IMR-90 (cell line): Measurements from ENCODE around the gene KCNK10. TPM values are rescaled to one million over a fixed set of nuclear protein-coding genes. Genes with fewer than 3 reads are reported as not detected.

Source experiments
- ATAC-seq: fragments of 200-7000 bp; cut with Tn5 transposase; 2 replicates; pipeline ENCODE4 v1.9.1; 2020; ENCODE audit warnings: low read depth, mild to moderate bottlenecking, moderate library complexity
- BruUV-seq: library from RNA; stranded (reverse); fragments of 400-500 nt; replicated peaks from 2 replicates; lab custom pipeline; 2021; lab: Mats Ljungman, UMichigan
- CTCF ChIA-PET: fragments of 300-600 bp; formaldehyde crosslinking; extraction: SDS; loops from one replicate; lab custom pipeline; 2021; ENCODE audit warnings: antibody characterized with exemption; lab: Yijun Ruan, JAX
- POLR2A ChIA-PET: fragments of 300-600 bp; sonication (Branson Sonifier 250); formaldehyde crosslinking; loops from one replicate; lab custom pipeline; 2022; ENCODE audit warnings: antibody characterized with exemption; ENCODE audit not compliant: unreplicated experiment; lab: Charles Lee
- DNase-seq: peaks from one replicate; pipeline ENCODE4 v3.0.0; 2013
- H2AFZ ChIP-seq: replicated peaks from 2 replicates; pipeline ENCODE3; 2013; ENCODE audit warnings: low read length, mild to moderate bottlenecking; ENCODE audit not compliant: poor library complexity
- H2AK5ac ChIP-seq: 2 replicates; pipeline ENCODE4 v1.6.1; 2013; ENCODE audit warnings: low read depth, low read length, inconsistent platforms
- H2AK9ac ChIP-seq: replicated peaks from 2 replicates; pipeline ENCODE3; 2013; ENCODE audit warnings: mild to moderate bottlenecking, low read depth, low read length, moderate library complexity; ENCODE audit not compliant: poor library complexity
- H2BK120ac ChIP-seq: 2 replicates; pipeline ENCODE4 v1.6.1; 2013; ENCODE audit warnings: low read depth, low read length, inconsistent platforms
- H2BK15ac ChIP-seq: 3 replicates; pipeline ENCODE4 v1.6.1; 2013; ENCODE audit warnings: low read depth, low read length, inconsistent platforms
- H2BK20ac ChIP-seq: 2 replicates; pipeline ENCODE4 v1.6.1; 2013; ENCODE audit warnings: low read depth, mild to moderate bottlenecking, inconsistent platforms, low read length, moderate library complexity
- H2BK5ac ChIP-seq: 2 replicates; pipeline ENCODE4 v1.6.1; 2013; ENCODE audit warnings: mild to moderate bottlenecking, low read depth, low read length, inconsistent platforms; ENCODE audit not compliant: poor library complexity, severe bottlenecking
- H3K14ac ChIP-seq: replicated peaks from 2 replicates; pipeline ENCODE4 v1.6.1; 2013; ENCODE audit warnings: low read depth, low read length, inconsistent platforms
- H3K18ac ChIP-seq: 2 replicates; pipeline ENCODE4 v1.6.1; 2013; ENCODE audit warnings: low read depth, low read length, control low read depth
- H3K23ac ChIP-seq: 2 replicates; pipeline ENCODE4 v1.6.1; 2013; ENCODE audit warnings: low read depth, low read length, inconsistent platforms
- H3K27ac ChIP-seq: 2 replicates; pipeline ENCODE4 v1.5.1; 2013; ENCODE audit warnings: mild to moderate bottlenecking, control low read depth, low read length; ENCODE audit not compliant: insufficient read depth
- H3K27me3 ChIP-seq: 2 replicates; pipeline ENCODE4 v1.6.1; 2013; ENCODE audit warnings: low read length; ENCODE audit not compliant: control insufficient read depth, insufficient read depth
- H3K36me3 ChIP-seq: 2 replicates; pipeline ENCODE4 v1.6.1; 2013; ENCODE audit warnings: low read length, mixed read lengths; ENCODE audit not compliant: control insufficient read depth, insufficient read depth
- H3K4ac ChIP-seq: 2 replicates; pipeline ENCODE4 v1.6.1; 2013; ENCODE audit warnings: low read depth, low read length, inconsistent platforms
- H3K4me1 ChIP-seq: 2 replicates; pipeline ENCODE4 v1.6.1; 2013; ENCODE audit warnings: low read length, mixed read lengths; ENCODE audit not compliant: control insufficient read depth, insufficient read depth
- H3K4me2 ChIP-seq: 2 replicates; pipeline ENCODE4 v1.6.1; 2013; ENCODE audit warnings: low read depth, mild to moderate bottlenecking, control low read depth, low read length, moderate library complexity
- H3K4me3 ChIP-seq: 2 replicates; pipeline ENCODE4 v1.5.1; 2013; ENCODE audit warnings: low read depth, mild to moderate bottlenecking, control low read depth, low read length, moderate library complexity; ENCODE audit not compliant: insufficient read depth
- H3K56ac ChIP-seq: 2 replicates; pipeline ENCODE4 v1.6.1; 2013; ENCODE audit warnings: low read length, inconsistent platforms; ENCODE audit not compliant: insufficient read depth; ENCODE audit errors: extremely low read depth
- H3K79me1 ChIP-seq, 2 experiments: 2 replicates each; pipeline ENCODE4 v1.6.1; 2013; ENCODE audit warnings: low read length in 2 of 2, inconsistent platforms in 1 of 2, low read depth in 1 of 2
- H3K9ac ChIP-seq: 2 replicates; pipeline ENCODE4 v1.6.1; 2013; ENCODE audit warnings: low read depth, low read length, control low read depth
- H3K9me1 ChIP-seq: 2 replicates; pipeline ENCODE4 v1.6.1; 2013; ENCODE audit warnings: low read length, inconsistent platforms; ENCODE audit not compliant: insufficient read depth
- H3K9me3 ChIP-seq: 2 replicates; pipeline ENCODE4 v1.6.1; 2013; ENCODE audit warnings: low read length; ENCODE audit not compliant: control insufficient read depth, insufficient read depth
- H4K20me1 ChIP-seq: 2 replicates; pipeline ENCODE4 v1.6.1; 2013; ENCODE audit warnings: low read length, inconsistent platforms; ENCODE audit not compliant: insufficient read depth
- H4K5ac ChIP-seq: 2 replicates; pipeline ENCODE4 v1.6.1; 2013; ENCODE audit warnings: mild to moderate bottlenecking, low read depth, low read length, control low read depth
- H4K8ac ChIP-seq, 2 experiments: 2 replicates each; pipeline ENCODE4 v1.6.1; 2013; ENCODE audit warnings: low read depth in 2 of 2, low read length in 2 of 2, control low read depth in 1 of 2, inconsistent platforms in 1 of 2
- H4K91ac ChIP-seq: 2 replicates; pipeline ENCODE4 v1.6.1; 2013; ENCODE audit warnings: low read depth, low read length, inconsistent platforms; ENCODE audit not compliant: insufficient read depth
- BHLHE40 ChIP-seq: fragments of 150-350 bp; IDR thresholded peaks from 2 replicates; pipeline ENCODE4 v1.6.1; 2016; ENCODE audit warnings: mild to moderate bottlenecking, low read depth, low read length
- CEBPB ChIP-seq: IDR thresholded peaks from 2 replicates; pipeline ENCODE4 v1.6.1; 2012; ENCODE audit warnings: low read depth, low read length, improper control_type of control experiment
- CHD1 ChIP-seq: IDR thresholded peaks from 2 replicates; pipeline ENCODE4 v1.6.1; 2012; ENCODE audit warnings: low read depth, low read length, improper control_type of control experiment
- CTCF ChIP-seq: conservative IDR thresholded peaks from 2 replicates; pipeline ENCODE4 v1.5.1; 2012; ENCODE audit warnings: mild to moderate bottlenecking, low read depth, low read length, improper control_type of control experiment
- ELK1 ChIP-seq: fragments of 150-350 bp; IDR thresholded peaks from 2 replicates; pipeline ENCODE4 v1.6.1; 2016; ENCODE audit warnings: low read depth, mild to moderate bottlenecking, low read length, moderate library complexity, borderline replicate concordance
- FOS ChIP-seq: fragments of 150-350 bp; IDR thresholded peaks from 2 replicates; pipeline ENCODE4 v1.6.1; 2016; ENCODE audit warnings: low read depth, low read length
- MAFK ChIP-seq: IDR thresholded peaks from 2 replicates; pipeline ENCODE4 v1.6.1; 2012; ENCODE audit warnings: low read depth, low read length, improper control_type of control experiment
- MAZ ChIP-seq: IDR thresholded peaks from 2 replicates; pipeline ENCODE4 v1.6.1; 2012; ENCODE audit warnings: low read depth, mild to moderate bottlenecking, low read length, improper control_type of control experiment, moderate library complexity, borderline replicate concordance
- MXI1 ChIP-seq: IDR thresholded peaks from 2 replicates; pipeline ENCODE4 v1.6.1; 2012; ENCODE audit warnings: low read depth, mild to moderate bottlenecking, low read length, moderate library complexity, borderline replicate concordance
- NFE2L2 ChIP-seq: fragments of 150-350 bp; IDR thresholded peaks from 2 replicates; pipeline ENCODE4 v1.6.1; 2016; ENCODE audit warnings: low read depth, mild to moderate bottlenecking, low read length
- POLR2A ChIP-seq: IDR thresholded peaks from 2 replicates; pipeline ENCODE4 v1.6.1; 2012; ENCODE audit warnings: mild to moderate bottlenecking, low read depth, low read length
- RAD21 ChIP-seq: IDR thresholded peaks from 2 replicates; pipeline ENCODE4 v1.6.1; 2012; ENCODE audit warnings: low read length, improper control_type of control experiment
- RCOR1 ChIP-seq: IDR thresholded peaks from 2 replicates; pipeline ENCODE4 v1.6.1; 2012; ENCODE audit warnings: mild to moderate bottlenecking, low read length, improper control_type of control experiment; ENCODE audit not compliant: insufficient replicate concordance
- RFX5 ChIP-seq: IDR thresholded peaks from 2 replicates; pipeline ENCODE4 v1.8.0; 2012; ENCODE audit warnings: low read depth, mild to moderate bottlenecking, low read length, moderate library complexity
- SMC3 ChIP-seq: fragments of 150-350 bp; IDR thresholded peaks from 2 replicates; pipeline ENCODE4 v1.6.1; 2016; ENCODE audit warnings: low read depth, mild to moderate bottlenecking, antibody characterized with exemption, low read length, moderate library complexity
- USF2 ChIP-seq: fragments of 150-350 bp; IDR thresholded peaks from 2 replicates; pipeline ENCODE4 v1.6.1; 2017; ENCODE audit warnings: mild to moderate bottlenecking, antibody characterized with exemption, low read length, low read depth
- WGBS, 2 experiments: methylation state at CpG; one replicate each; pipeline versions ENCODE4 v1.1.5 to v1.1.7; 2013; ENCODE audit warnings: missing lambda C conversion rate in 2 of 2; ENCODE audit not compliant: insufficient read length in 1 of 2; ENCODE audit errors: extremely low coverage in 2 of 2; 5-methylcytosine and 5-hydroxymethylcytosine counted together
- dilution Hi-C: fragments of 300-500 bp; cut with HindIII; formaldehyde crosslinking; loops from one replicate; pipeline ENCODE4 v1.14.3; 2018; ENCODE audit warnings: low sequenced_read_pairs; ENCODE audit not compliant: unreplicated experiment
- in situ Hi-C: fragments of 300-500 bp; cut with MboI; formaldehyde crosslinking; loops from 3 replicates; pipeline ENCODE4 v1.14.3; 2019; ENCODE audit warnings: low sequenced_read_pairs, inconsistent platforms, mixed read lengths
- intact Hi-C: fragments of 100-400 bp; cut with micrococcal nuclease; formaldehyde crosslinking; loops from 2 replicates; pipeline ENCODE4 v1.10.0; 2022
- polyA plus RNA-seq, 3 experiments: library from polyadenylated mRNA; depleted of rRNA; stranded (reverse); fragments of >200 nt; gene quantifications; 2 replicates each; pipeline ENCODE4 v1.2.3, GENCODE V29; 2012; ENCODE audit warnings: low replicate concordance in 1 of 3
- total RNA-seq: library from RNA; depleted of rRNA; stranded (reverse); fragments of >200 nt; gene quantifications from 2 replicates; pipeline ENCODE4 v1.2.3, GENCODE V29; 2012

The KCNK10 gene
- total and polyA plus RNA-seq, 2 of the 4 experiments (the other 2 are of a cell fraction) = not detected

GRCh38 chr14:88301381-88301780 lies 21.7 kb downstream of the KCNK10 start:
- Histone ChIP-seq H2AK9ac (no peak overlapping the region), H3K4me1 (no peaks in the 10 kb centered on the region), H3K9me3 (no peaks in the 10 kb centered on the region), H2BK20ac (no peak overlapping the region), H3K14ac (no peak overlapping the region), H4K91ac (no peak overlapping the region), H3K27ac (no peak overlapping the region), H2AK5ac (no peak overlapping the region), H3K4ac (no peak overlapping the region), H3K9ac (no peak overlapping the region), H2BK5ac (no peak overlapping the region), H4K5ac (no peak overlapping the region), H3K79me1 (no peaks in the 10 kb centered on the region), H3K56ac (no peak overlapping the region), H2BK120ac (no peak overlapping the region), H4K20me1 (no peaks in the 10 kb centered on the region), H2AFZ (no peak overlapping the region), H3K18ac (no peak overlapping the region), H3K23ac (no peak overlapping the region), H3K27me3 (no peaks in the 10 kb centered on the region), H4K8ac (no peak overlapping the region), H3K9me1 (no peaks in the 10 kb centered on the region), H3K4me2 (no peak overlapping the region), H3K36me3 (no peaks in the 10 kb centered on the region), H2BK15ac (no peak overlapping the region), H3K4me3 (no peak overlapping the region)
- in situ Hi-C loops (no loop called here), dilution Hi-C loops (no loop called here), intact Hi-C loops (no loop called here)
- CTCF ChIA-PET = interaction anchor here (0.6 kb wide), 2 partner anchors 42 to 273 kb away, joined by 3 to 5 read pairs; no protein-coding TSS in a partner anchor
- ATAC-seq (no peak), DNase-seq (no peak)
- 49% methylated on average over 3 of the region's 4 CpGs; no CpG with 5 or more reads in 1 of the 2 experiments for WGBS, 2 experiments
- no TSS peak for BruUV-seq
- POLR2A ChIA-PET = no interaction called here
- TF ChIP-seq CEBPB (no peak), CHD1 (no peak), SMC3 (no peak), POLR2A (no peak), RFX5 (no peak), USF2 (no peak), MXI1 (no peak), CTCF (no peak), ELK1 (no peak), NFE2L2 (no peak), FOS (no peak), MAFK (no peak), BHLHE40 (no peak), RCOR1 (no peak), MAZ (no peak), RAD21 (no peak)
